Putamen (tissue), 1 donor: Measurements from ENCODE around the gene SYPL2.
"Not testable (repeated sequence)": the region's sequence is repeated elsewhere in the genome, so short reads cannot be mapped to it uniquely, and the experiment has no call there.

Source experiments
- DNase-seq: peaks from one replicate; pipeline ENCODE4 v3.0.0-alpha.2; 2016; ENCODE audit warnings: low spot score

Gene SYPL2

DNA sequence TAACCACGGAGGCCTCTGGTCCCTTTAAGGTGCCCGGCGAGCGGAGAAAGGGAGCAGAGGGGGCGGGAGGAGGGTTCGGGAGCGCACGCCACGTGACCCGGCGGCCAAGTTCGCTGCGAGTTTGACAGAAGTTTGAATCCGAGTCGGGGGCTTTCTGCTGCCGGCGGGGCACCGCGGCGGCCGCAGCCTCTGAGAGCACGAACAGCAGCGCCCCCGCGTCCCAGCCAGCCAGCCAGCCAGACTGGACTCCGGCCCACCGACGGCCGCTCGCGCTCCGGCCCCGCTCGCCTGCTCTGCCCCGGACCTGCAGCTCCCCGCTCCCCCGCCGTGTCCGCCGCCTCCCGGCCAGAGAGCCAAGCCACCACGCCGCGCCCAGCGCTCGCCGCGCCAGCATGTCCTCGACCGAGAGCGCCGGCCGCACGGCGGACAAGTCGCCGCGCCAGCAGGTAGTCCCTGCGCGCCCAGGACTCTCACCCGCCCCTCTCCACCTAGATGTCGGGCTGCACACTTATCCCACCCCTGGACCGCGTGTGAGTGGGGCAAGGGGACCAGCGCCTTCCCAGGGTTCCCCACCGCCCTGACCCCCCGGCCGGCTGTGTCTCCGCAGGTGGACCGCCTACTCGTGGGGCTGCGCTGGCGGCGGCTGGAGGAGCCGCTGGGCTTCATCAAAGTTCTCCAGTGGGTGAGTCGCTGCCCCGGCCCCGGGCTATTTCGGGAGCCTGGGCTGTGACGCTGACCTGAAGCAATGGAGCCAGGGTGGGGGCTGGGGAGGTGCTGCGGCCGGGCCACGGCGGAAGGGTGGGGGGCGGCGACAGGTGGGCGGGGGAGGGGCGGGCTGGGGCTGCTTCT is at the start of gene SYPL2:
Gene SYPL2 (plus strand): TSS at position 95 of the 849 bp plus-strand sequence. CDS start 298 bp downstream, at position 393.
- DNase-seq, result no peak

DNA sequence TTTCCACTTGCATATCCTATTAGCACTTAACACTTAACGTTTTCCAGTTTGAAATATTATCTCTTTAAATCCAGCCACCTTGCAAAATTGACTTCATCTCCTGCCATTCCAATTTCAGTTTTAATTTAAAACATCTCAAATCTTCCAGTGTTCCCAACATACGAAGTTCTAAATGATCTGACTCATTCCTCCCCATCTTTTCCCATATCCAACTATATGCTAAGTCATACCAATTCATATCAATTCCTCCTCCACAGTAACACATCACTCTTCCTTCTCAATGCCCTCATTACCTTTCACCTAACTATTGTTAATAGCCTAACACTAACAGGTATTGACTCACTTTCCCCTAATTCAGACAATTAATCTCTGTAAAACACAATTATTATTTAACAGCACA is 42.8 kb upstream of the SYPL2 start:
- DNase-seq, result peak; percentile 29

DNA sequence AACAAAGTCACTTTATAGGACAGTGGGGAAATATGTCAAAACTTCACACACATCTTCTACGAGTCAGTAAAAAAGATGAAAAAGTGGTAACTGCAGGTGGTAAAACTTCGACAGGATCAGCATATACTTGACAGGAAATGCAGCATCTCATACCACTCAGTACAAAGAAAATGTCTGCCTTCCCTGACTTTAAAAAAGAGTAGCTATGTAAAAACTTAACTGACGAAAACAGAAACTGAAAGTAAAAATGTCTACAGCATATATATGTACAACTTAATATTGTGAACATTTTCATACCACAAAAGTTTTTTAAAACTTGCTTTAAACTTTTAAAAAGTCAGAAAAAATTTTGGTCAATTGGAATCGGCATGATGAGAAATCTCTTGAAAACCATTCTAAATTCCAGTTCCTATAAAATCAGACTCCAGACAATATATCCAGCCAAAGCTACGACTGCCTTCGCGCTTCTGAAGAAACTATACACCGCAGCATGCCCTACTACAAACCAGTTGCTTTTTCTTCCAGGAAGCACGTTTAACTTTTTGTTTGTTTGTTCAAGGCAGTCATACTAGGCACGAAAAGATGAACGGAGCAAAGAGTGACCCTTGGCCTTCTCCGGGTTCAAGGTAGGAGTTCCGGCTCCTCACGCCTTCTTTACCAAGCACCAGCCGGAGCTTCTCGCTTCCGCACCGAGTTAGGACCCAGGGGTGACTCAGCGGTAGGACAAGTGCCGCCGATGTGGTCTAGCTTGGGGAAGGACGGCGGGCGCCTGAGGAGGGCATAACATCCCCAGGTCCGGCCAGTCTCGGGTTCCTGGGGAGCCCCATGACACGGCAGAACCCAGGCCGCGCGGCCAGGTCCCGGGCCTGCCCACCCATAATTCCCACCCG is 40.7 kb upstream of the SYPL2 start:
- DNase-seq, result no peak

DNA sequence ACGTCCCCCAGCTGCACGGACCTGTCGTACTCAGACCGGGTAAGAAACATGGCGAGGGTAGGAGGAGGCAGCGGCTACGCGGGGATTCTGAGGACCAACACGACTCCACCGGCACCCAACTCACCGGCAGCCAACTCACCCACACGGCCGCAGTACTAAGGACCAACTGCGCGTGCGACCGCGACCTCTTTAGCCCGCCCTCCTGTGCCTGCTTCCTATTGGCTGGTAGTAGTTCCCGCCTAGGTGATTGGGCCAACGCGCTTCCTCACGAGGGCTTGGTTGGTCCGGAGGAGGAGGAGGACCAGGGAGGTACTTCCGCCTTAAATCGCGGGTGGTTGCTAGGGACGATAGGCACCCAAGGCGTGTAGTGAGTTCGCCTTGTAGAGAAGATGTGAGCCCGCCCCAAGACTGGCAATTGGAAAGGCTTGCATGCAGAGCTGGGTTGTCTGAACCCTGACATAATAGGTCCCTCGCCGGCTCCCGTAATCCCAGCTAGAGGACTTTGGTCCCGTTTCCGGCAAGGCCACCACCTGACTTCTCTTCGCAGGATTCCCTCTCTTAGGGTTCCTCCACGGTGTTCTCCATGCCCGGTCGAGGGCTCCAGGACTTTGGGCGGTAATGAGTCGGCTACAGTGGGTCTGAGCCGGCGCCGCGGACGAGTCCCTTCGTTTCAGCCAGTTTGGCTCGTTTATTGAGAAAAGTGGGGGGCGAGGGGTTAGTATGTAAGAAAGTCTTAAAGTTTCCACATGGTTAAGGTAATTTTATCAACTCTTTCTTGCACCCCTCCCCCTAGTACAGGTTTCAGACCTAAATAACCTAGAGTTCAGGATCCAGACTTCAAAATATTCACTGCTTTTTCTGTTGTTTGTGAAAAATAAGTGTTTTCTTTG is 39.8 kb upstream of the SYPL2 start, which contains the start of gene PSMA5:
Gene PSMA5 (minus strand): TSS at position 168 of the 890 bp plus-strand sequence. CDS start 118 bp downstream, at position 50.
- peak; percentile 99 for DNase-seq

DNA sequence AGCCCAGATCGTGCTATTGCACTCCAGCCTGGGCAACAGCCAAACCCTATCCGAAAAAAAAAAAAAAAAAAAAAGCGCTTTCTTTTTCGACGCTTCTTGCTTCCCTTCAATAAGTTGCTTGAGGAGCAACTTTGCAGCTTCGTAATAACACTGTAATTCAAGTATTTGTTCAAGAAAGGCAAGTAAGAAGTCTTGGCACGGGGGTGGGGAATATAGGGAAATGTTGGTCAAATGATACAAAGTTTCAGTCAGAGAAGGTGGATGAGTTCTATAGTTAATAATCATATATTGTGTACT is 39.2 kb upstream of the SYPL2 start:
- DNase-seq, result no peak

DNA sequence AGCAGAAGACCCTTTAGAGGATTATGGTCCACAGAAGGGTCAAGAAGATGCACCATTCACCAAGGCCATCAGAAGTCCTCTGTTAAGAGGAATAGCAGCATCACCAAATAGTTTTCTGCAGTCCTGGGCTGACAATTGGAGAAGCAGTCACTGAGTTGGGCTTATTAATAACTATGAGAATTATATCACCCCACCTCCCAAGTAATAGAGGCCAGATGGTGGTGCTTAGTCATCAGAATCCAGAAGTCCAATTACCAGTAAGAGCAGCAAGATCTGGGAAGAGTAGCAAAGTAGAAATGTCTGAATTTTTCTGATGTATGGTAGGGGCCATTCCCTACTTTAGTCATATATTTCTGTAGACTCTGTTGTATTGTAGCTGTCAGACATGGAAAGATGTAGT is 34.0 kb upstream of the SYPL2 start:
- DNase-seq, result no peak

DNA sequence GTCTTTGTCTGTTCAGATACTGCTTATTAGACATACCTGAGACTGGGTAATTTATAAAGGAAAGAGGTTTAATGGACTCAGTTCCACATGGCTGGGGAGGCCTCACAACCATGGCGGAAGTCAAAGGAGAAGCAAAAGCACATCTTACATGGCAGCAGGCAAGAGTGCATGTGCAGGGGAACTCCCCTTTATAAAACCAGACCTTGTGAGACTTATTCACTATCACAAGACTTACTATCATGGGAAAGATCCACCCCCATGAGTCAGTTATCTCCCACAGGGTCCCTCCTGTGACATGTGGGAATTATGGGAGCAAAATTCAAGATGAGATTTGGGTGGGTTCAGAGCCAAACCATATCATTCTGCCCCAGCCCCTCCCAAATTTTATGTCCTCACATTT is 33.0 kb upstream of the SYPL2 start:
- DNase-seq, result no peak

DNA sequence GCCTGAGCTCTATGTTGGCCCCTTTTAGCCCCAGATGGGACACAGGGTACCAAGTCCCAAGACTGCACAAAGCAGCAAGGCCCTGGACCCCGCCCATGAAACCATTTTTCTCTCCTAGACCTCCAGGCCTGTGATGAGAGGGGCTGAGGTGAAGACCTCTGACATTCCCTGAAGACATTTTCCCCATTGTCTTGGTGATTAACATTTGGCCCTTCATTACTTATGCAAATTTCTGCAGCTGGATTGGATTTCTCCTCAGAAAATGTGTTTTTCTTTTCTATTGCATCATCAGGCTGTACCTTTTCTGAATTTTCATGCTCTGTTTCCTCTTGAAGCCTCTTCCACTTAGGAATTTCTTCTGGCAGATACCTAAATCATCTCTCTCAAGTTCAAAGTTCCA is 31.9 kb upstream of the SYPL2 start:
- no peak for DNase-seq

DNA sequence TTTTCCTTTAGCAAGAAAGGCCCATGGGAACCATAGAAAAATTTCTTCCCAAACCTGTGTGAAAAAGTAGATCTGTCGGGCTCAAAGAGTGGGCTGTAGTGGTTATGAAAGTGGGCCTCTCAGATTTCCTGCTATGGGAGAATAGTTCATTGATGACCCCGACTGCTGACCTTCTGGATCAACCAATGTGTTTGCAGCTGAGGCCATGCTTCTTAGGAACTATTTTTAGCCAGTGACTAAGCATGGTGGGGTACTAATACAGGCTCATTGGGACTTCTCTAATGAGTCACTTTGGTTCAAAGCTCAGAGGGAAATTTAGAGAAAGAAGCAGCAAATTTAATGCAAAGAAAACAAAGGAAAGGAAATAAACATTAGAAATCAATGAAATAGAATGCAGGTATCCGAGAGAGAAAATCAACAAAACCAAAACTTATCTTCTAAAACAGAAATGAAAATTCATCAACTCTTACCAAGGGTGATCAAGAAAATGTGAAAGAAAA is 27.5 kb upstream of the SYPL2 start:
- DNase-seq, result no peak

DNA sequence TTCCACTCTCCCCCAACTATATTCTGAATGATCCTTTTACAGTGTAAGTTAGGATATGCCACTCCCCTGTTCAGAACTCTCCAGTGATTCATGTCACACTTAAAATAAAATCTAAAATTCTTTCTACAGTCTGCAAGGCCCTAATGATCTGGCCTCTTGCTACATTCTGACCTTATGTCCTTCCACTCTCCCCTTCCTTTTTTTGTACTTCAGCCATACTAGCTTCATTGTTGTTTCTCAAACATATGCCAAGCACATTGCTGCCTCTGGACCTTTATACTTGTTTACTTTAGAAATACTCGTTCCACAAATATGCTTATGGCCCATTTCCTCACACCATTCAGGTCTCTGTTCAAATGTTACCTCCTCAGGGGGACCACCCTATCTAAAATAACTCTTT is 25.3 kb upstream of the SYPL2 start:
- no peak for DNase-seq

DNA sequence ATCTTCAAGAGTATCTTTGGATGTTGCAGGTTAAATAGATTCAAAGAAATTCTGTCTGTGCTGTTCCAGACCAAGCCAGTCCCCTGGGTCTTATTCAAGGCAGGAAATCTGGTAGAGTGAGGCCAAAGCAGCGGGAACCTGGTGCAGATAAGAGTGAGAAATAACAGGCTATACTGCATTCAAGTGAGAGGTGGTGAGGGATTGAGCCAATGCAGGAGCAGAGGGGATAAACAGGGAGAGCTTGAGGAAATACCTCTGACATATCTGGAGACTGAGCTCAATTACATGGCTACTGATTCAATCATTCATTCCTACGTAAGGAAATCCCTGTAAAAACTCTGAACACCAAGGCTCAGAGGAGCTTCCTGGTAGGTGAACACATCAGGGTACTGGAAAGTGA is 22.9 kb upstream of the SYPL2 start:
- no peak for DNase-seq

DNA sequence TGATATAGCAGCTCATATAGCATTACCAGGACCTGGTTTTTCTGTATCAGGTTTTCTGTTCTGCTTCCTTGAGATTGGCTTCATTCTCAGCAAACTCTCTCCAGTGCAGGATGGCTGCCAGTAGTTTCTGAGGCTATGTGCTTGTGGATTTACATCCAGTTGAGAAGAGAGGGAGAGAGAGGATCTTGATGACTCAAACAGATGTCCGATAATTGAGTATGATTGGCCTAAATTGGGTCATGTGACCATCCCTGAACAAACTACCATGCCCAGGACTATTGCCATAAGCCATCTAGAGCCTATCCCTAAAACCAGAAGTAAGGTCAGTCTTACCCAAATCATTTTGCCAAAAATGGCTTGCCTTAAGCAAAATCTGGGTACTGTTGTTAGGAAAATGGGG is 22.0 kb upstream of the SYPL2 start:
- no peak for DNase-seq

DNA sequence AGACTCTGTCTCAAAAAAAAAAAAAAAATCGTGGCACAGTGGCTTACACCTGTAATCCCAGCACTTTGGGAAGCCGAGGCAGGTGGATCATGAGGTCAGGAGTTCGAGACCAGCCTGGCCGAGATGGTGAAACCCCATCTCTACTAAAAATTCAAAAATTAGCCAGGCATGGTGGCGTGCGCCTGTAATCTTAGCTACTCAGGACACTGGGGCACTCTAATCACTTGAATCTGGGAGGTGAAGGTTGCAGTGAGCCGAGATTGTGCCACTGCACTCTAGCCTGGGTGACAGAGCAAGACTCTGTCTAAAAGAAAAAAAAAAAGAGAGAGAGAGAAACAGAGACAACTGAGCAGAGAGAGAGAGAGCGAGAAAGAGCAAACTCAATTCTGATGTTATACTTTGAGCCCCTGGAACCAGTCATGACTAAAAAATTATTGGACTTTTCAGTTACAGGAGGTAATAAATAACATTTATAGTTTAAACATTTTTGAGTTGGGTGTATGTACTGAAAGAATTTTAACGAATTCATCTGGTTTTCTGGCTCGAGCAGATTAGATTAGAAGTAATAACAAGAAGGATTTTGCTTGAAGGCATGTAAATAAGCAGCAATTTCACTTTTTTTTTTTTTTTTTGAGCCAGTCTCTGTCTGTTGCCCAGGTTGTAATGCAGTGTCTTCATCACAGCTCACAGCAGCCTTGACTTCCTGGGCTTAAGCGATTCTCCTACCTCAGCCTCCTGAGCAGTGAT is 20.2 kb upstream of the SYPL2 start:
- DNase-seq, result not testable (repeated sequence)

DNA sequence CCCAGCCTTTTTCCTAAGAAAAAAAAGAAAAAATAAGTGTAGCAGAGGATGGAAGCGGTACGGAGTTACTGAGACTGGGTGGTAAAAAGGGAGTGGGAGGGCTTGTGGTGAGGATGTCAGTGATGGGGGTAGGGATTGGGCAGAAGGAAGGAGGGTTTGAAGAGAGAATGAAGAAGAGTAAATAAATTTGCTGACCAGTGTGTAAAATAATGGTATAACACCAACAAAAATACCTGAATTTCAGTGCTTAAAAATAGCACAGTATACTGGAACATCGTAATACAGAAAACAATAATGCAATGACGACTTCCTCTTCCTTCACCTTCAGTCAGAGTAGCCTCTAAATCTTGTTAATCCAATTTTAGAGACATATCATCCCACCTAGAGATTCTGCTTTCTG is 18.8 kb upstream of the SYPL2 start:
- no peak for DNase-seq

DNA sequence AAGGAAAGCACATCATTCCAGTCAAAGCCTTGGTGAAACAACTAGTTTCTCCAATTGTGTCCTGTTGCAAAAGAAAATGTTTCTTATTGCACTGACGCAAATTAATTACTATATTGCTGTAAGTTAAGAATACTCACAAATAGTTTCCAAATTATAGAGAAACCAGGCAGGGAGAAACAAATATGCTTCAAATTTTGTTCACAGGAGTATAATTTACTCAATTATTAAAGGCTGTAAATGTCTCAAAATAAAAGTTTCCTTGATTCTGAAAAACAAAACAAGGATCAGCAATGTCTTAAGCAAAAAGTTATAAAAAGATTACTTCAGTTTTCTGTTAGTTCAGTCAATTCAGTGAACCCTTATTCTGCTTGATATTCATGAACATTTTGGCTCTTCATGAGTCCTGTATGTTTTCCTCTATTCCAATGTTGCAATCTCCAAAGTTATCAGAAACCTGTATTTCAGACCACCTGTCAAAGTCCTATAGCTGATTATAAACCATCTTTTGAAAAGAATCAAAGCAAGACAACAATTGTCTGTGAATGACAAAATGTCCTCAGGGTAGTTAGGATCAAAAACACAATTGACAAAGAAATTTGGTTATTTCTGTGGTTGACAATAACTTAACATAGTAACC is 11.7 kb upstream of the SYPL2 start:
- no peak for DNase-seq

DNA sequence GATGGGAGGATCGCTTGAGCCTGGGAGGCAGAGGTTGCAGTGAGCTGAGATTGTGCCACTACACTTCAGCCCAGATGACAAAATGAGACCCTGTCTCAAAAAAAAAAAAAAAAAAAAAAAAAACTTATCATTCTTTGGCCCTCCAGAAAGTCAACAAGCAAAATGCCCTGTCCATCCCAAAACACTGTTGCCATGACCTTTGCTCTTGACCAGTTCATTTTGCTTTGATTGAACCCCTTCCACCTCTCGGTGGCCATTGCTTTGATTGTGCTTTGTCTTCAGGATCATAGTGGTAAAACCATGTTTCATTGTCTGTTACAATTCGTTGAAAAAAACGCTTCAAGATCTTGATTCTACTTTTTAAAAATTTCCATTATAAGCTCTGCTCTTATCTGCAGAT is 8.5 kb upstream of the SYPL2 start:
- no peak for DNase-seq

DNA sequence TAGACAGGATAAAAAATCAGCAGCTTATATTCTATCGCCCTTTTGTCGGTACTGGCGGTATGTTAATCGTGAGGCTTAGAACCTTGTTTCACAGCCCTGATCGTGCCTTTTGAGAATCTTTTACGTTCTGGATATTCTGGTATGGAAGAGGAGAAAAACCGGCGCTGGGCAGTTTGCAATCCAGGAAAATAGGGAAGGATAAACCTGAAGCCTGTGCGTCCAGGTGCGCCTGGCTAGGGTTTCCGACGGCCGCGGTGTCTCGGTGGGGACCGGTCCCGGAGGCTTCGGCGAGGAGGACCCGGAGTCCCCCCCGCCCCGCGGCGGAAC is 258 bp upstream of the SYPL2 start:
- no peak for DNase-seq

DNA sequence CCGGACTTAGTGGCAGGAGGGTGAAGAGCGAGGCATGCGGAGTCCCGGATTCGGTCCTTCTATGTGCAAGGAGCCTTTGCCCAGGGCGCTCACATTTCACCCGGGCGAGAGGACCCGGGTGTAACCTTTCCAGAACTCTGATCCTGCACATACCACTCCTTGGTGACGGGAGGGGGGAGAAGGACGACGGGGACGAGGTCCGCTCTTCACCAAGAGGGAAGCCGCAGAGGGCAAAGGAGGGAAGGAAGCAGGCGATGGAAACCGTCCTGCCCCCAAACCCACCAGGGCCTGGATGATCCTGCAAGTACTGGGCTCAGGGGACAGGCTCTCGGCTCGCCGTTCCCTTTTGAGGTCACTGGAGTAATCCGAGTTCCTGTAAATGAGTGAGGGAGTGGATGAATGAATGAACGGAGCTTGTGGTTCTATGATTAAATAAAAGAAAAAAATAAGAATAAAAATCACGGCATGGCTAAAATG is 993 bp downstream of the SYPL2 start:
- DNase-seq, result no peak

DNA sequence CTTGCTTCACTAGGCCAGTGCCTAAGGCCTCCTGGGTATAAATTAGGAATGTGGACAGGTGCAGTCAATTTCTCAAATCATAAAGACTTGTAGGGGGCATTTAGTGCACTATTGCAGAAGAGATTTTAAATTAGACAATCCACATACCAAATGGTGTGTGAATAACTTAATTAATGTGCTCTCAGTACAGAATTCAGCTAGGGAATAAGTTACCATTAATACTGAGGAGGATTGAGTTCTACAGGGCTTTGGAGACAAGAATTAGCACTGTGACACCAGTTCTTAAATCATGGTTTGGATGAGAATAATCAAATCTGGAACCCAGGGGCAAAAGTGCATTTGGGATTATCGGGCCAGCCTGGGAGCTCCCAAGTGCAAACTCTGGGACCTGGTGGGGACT is 1.7 kb downstream of the SYPL2 start:
- DNase-seq, result no peak

DNA sequence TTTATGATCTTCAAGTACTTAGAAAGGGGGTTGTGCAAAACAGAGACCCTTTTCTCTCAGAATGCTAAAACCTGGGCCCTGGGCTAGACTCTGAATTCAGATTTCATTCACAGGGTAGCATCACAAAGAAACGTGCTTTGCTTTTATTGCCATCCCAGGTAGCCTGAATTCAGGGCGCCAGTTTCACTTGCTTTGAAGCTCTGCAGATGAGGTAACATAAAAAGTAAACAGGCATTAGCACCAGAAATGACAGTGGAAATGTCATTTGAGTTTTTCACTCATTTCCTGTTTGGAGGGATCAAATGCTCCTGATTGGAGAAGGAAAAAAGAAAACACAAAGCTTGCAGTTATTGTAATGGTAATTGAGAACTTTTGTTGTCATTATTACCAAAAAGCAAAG is 2.6 kb downstream of the SYPL2 start:
- DNase-seq, result no peak

DNA sequence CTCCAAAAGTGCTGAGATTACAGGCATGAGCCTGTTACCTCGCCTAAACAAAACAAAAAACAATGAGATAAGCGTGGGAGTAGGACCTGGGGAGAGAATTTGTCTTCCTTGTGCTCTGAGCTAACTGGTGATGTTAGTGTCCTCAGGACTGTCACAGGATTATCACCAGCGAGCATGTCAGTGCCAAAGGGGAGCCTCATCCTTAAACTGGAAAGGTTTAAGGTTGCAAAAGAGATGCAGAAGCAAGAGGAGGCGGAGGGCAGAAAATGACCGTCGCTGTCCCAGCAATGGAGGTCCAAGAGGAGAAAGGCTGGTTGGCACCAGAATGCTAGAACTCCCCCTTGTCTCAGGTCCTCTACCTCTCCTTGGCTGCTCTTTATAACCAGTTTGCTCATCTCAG is 3.9 kb downstream of the SYPL2 start:
- no peak for DNase-seq
